ENCODE data around the gene HK2.

- TF ChIP-seq CTCF (conservative IDR thresholded peaks at IDR 0.05; ENCODE audit: low read depth, low read length) (no peak), RAD21 (IDR thresholded peaks at IDR 0.05; ENCODE audit: low read length) (no peak), SMC3 (IDR thresholded peaks at IDR 0.05; ENCODE audit: low read depth, low read length) (no peak), RFX5 (IDR thresholded peaks at IDR 0.05; ENCODE audit: low read depth, low read length) (no peak), POLR2A (IDR thresholded peaks at IDR 0.05; ENCODE audit: low read depth, low read length) (peak; percentile 89), MAZ (IDR thresholded peaks at IDR 0.05; ENCODE audit: borderline replicate concordance, low read depth, low read length) (0 out of 2 replicates have a peak, but pooled peaks have one; percentile 67), MAFK (IDR thresholded peaks at IDR 0.05; ENCODE audit: low read depth, low read length) (no peak), FOS (IDR thresholded peaks at IDR 0.05; ENCODE audit: low read depth, low read length) (no peak), BHLHE40 (IDR thresholded peaks at IDR 0.05; ENCODE audit: low read depth, low read length) (no peak), CEBPB (IDR thresholded peaks at IDR 0.05; ENCODE audit: low read depth, low read length) (no peak), USF2 (IDR thresholded peaks at IDR 0.05; ENCODE audit: low read depth, low read length) (no peak; the same call in 1 of the 2 replicates), RCOR1 (IDR thresholded peaks at IDR 0.05; ENCODE audit: insufficient replicate concordance, low read length) (peak; percentile 5), ELK1 (IDR thresholded peaks at IDR 0.05; ENCODE audit: borderline replicate concordance, low read depth, low read length) (no peak)
These were observed at the start of gene HK2 for GRCh38 chr2:74833418-74834233.

Data from IMR-90 (cell line).